ENCODE data around the gene ASB18. TPM values are rescaled to one million over a fixed set of nuclear protein-coding genes. Genes with fewer than 3 reads are reported as not detected.
A peak's percentile ranks its signal among the peaks of the same experiment; 100 is the strongest.

ASB18 gene
- total and polyA plus RNA-seq, 3 experiments from 2014 or later, result not detected

- H3K4me1 Mint-ChIP-seq, result peaks cover 0 to 2% (median 0%) of the 10 kb centered on the region in 3 donors
- ChIA-PET POLR2A (no interaction called here), CTCF (no interaction called here)
Observed at GRCh38 chr2:236237468-236238190, 26.6 kb downstream of the ASB18 start.

GRCh38 chr2:236236559-236237452, 27.4 kb downstream of the ASB18 start:
- no peaks in the 10 kb centered on the region for H3K36me3 ChIP-seq (ENCODE audit: insufficient read depth, low read length)
- no peak for DNase-seq
- H3K4me3 Mint-ChIP-seq, result peak overlapping the region in 1 of 7 donors; percentile 44
- H3K27ac ChIP-seq (ENCODE audit: low read depth, low read length), result no peak overlapping the region
- H3K9me3 ChIP-seq (ENCODE audit: low read length), result no peaks in the 10 kb centered on the region
- POLR2A ChIA-PET, result no interaction called here
- H3K27me3 Mint-ChIP-seq, result peaks cover 32 to 58% of the 10 kb centered on the region in 2 donors
- H3K27me3 ChIP-seq (ENCODE audit: insufficient read depth, low read length, poor library complexity, severe bottlenecking), result peaks cover 8% of the 10 kb centered on the region
- H3K27ac Mint-ChIP-seq, result no peak overlapping the region
- H3K9me3 Mint-ChIP-seq, result peaks cover 0 to 10% (median 4%) of the 10 kb centered on the region in 5 donors
- H3K4me3 ChIP-seq (ENCODE audit: low read length), result no peak overlapping the region
- H3K36me3 Mint-ChIP-seq, result no peaks in the 10 kb centered on the region
- H3K4me1 ChIP-seq (ENCODE audit: insufficient read depth, low read length), result no peaks in the 10 kb centered on the region
- CTCF ChIA-PET, result no interaction called here
- peaks cover 0 to 2% (median 0%) of the 10 kb centered on the region in 3 donors for H3K4me1 Mint-ChIP-seq

More at GRCh38 chr2:236237468-236238190, 26.6 kb downstream of the ASB18 start:
- Mint-ChIP-seq H3K4me3 (no peak overlapping the region), H3K27ac (no peak overlapping the region), H3K27me3 (peaks cover 35 to 58% of the 10 kb centered on the region in 2 donors), H3K9me3 (peaks cover 0 to 6% (median 4%) of the 10 kb centered on the region in 5 donors), H3K36me3 (no peaks in the 10 kb centered on the region)
- H3K36me3 ChIP-seq (ENCODE audit: insufficient read depth, low read length), result no peaks in the 10 kb centered on the region
- no peaks in the 10 kb centered on the region for H3K4me1 ChIP-seq (ENCODE audit: insufficient read depth, low read length)
- H3K9me3 ChIP-seq (ENCODE audit: low read length), result no peaks in the 10 kb centered on the region
- H3K4me3 ChIP-seq (ENCODE audit: low read length), result no peak overlapping the region
- peaks cover 8% of the 10 kb centered on the region for H3K27me3 ChIP-seq (ENCODE audit: insufficient read depth, low read length, poor library complexity, severe bottlenecking)
- H3K27ac ChIP-seq (ENCODE audit: low read depth, low read length), result no peak overlapping the region
- no peak for DNase-seq

GRCh38 chr2:236229186-236229585, 35.0 kb downstream of the ASB18 start:
- Histone ChIP-seq H3K9me3 (ENCODE audit: low read length) (no peaks in the 10 kb centered on the region), H3K4me1 (ENCODE audit: insufficient read depth, low read length) (no peaks in the 10 kb centered on the region), H3K27me3 (ENCODE audit: insufficient read depth, low read length, poor library complexity, severe bottlenecking) (no peaks in the 10 kb centered on the region), H3K27ac (ENCODE audit: low read depth, low read length) (no peak overlapping the region), H3K4me3 (ENCODE audit: low read length) (no peak overlapping the region), H3K36me3 (ENCODE audit: insufficient read depth, low read length) (no peaks in the 10 kb centered on the region)
- Mint-ChIP-seq H3K9me3 (peaks cover 22 to 41% (median 41%) of the 10 kb centered on the region in 5 donors), H3K27ac (no peak overlapping the region), H3K4me3 (no peak overlapping the region), H3K4me1 (no peaks in the 10 kb centered on the region), H3K36me3 (no peaks in the 10 kb centered on the region), H3K27me3 (peaks cover 23 to 31% of the 10 kb centered on the region in 2 donors)
- no peak for DNase-seq
- POLR2A ChIA-PET, result no interaction called here
- CTCF ChIA-PET, result no interaction called here

GRCh38 chr2:236223675-236224074, 40.5 kb downstream of the ASB18 start:
- H3K36me3 Mint-ChIP-seq, result no peaks in the 10 kb centered on the region
- H3K4me1 Mint-ChIP-seq, result no peaks in the 10 kb centered on the region
- Histone ChIP-seq H3K4me3 (ENCODE audit: low read length) (no peak overlapping the region), H3K27me3 (ENCODE audit: insufficient read depth, low read length, poor library complexity, severe bottlenecking) (no peaks in the 10 kb centered on the region), H3K9me3 (ENCODE audit: low read length) (no peaks in the 10 kb centered on the region), H3K36me3 (ENCODE audit: insufficient read depth, low read length) (no peaks in the 10 kb centered on the region), H3K4me1 (ENCODE audit: insufficient read depth, low read length) (no peaks in the 10 kb centered on the region), H3K27ac (ENCODE audit: low read depth, low read length) (no peak overlapping the region)
- no peak overlapping the region for H3K4me3 Mint-ChIP-seq
- H3K27ac Mint-ChIP-seq, result no peak overlapping the region
- H3K27me3 Mint-ChIP-seq, result peaks cover 21 to 22% of the 10 kb centered on the region in 2 donors
- no peak for DNase-seq
- ChIA-PET POLR2A (no interaction called here), CTCF (no interaction called here)
- H3K9me3 Mint-ChIP-seq, result peaks cover 2 to 29% (median 23%) of the 10 kb centered on the region in 5 donors

GRCh38 chr2:236221798-236222197, 42.4 kb downstream of the ASB18 start:
- no peak for DNase-seq
- H3K36me3 ChIP-seq (ENCODE audit: insufficient read depth, low read length), result no peaks in the 10 kb centered on the region
- ChIA-PET CTCF (no interaction called here), POLR2A (no interaction called here)
- no peaks in the 10 kb centered on the region for H3K27me3 ChIP-seq (ENCODE audit: insufficient read depth, low read length, poor library complexity, severe bottlenecking)
- H3K27ac Mint-ChIP-seq, result no peak overlapping the region
- no peaks in the 10 kb centered on the region for H3K36me3 Mint-ChIP-seq
- H3K4me1 Mint-ChIP-seq, result no peaks in the 10 kb centered on the region
- H3K9me3 ChIP-seq (ENCODE audit: low read length), result no peaks in the 10 kb centered on the region
- no peaks in the 10 kb centered on the region for H3K4me1 ChIP-seq (ENCODE audit: insufficient read depth, low read length)
- H3K9me3 Mint-ChIP-seq, result peaks cover 0 to 19% (median 15%) of the 10 kb centered on the region in 5 donors
- peaks cover 14 to 25% of the 10 kb centered on the region in 2 donors for H3K27me3 Mint-ChIP-seq
- no peak overlapping the region for H3K27ac ChIP-seq (ENCODE audit: low read depth, low read length)
- H3K4me3 ChIP-seq (ENCODE audit: low read length), result no peak overlapping the region
- H3K4me3 Mint-ChIP-seq, result no peak overlapping the region

DNA sequence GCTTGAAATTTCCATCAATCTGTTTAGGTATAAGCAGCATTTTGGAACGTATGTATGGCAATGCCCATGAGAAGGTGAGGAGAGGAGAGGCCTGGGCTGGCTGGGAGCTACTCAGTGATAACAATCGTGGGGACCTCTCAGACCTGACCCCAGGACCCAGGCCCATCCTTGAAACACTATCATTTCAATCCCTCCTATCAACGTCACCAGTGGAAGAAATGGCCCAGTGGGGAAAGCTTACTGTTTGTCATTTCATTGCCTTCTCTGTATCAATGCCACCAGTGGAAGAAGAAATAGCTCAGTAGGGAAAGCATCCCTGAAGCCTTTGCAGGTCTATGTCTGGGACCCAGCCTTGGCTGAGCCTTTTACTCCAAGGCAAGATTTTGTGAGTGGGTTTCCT, 44.8 kb downstream of the ASB18 start:
- Mint-ChIP-seq H3K4me3 (no peak overlapping the region), H3K27ac (no peak overlapping the region), H3K36me3 (no peaks in the 10 kb centered on the region), H3K9me3 (peaks cover 0 to 10% (median 6%) of the 10 kb centered on the region in 5 donors), H3K27me3 (peaks cover 8 to 34% of the 10 kb centered on the region in 2 donors), H3K4me1 (no peaks in the 10 kb centered on the region)
- DNase-seq, result no peak
- CTCF ChIA-PET, result no interaction called here
- no peaks in the 10 kb centered on the region for H3K36me3 ChIP-seq (ENCODE audit: insufficient read depth, low read length)
- H3K27ac ChIP-seq (ENCODE audit: low read depth, low read length), result no peak overlapping the region
- H3K4me1 ChIP-seq (ENCODE audit: insufficient read depth, low read length), result no peaks in the 10 kb centered on the region
- H3K9me3 ChIP-seq (ENCODE audit: low read length), result no peaks in the 10 kb centered on the region
- no peak overlapping the region for H3K4me3 ChIP-seq (ENCODE audit: low read length)
- POLR2A ChIA-PET, result no interaction called here
- H3K27me3 ChIP-seq (ENCODE audit: insufficient read depth, low read length, poor library complexity, severe bottlenecking), result no peaks in the 10 kb centered on the region

DNA sequence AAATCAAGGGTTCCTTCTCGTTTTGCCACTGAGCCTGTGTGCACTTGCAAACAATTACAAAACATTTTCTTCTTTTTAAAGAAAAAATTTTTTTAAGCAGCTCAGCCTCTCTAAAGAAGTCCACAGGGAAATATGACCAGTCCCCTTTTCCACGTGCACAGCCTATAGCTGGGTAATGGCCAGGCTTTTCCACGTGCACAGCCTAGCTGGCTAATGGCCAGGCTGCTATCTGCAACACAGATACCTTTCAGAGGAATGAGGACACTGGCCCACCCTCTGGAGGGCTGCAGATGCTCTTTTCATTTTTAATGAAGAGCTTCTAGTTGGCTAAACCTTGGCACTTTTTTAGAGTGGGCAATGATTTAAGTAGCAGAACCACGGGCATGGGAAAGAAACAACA, 46.3 kb downstream of the ASB18 start:
- no peak overlapping the region for H3K4me3 ChIP-seq (ENCODE audit: low read length)
- no peaks in the 10 kb centered on the region for H3K27me3 ChIP-seq (ENCODE audit: insufficient read depth, low read length, poor library complexity, severe bottlenecking)
- no peak overlapping the region for H3K4me3 Mint-ChIP-seq
- ChIA-PET POLR2A (no interaction called here), CTCF (no interaction called here)
- H3K9me3 ChIP-seq (ENCODE audit: low read length), result no peaks in the 10 kb centered on the region
- no peak for DNase-seq
- H3K36me3 ChIP-seq (ENCODE audit: insufficient read depth, low read length), result no peaks in the 10 kb centered on the region
- no peaks in the 10 kb centered on the region for H3K4me1 ChIP-seq (ENCODE audit: insufficient read depth, low read length)
- no peak overlapping the region for H3K27ac ChIP-seq (ENCODE audit: low read depth, low read length)
- no peak overlapping the region for H3K27ac Mint-ChIP-seq
- H3K4me1 Mint-ChIP-seq, result no peaks in the 10 kb centered on the region
- H3K36me3 Mint-ChIP-seq, result no peaks in the 10 kb centered on the region
- peaks cover 8 to 41% of the 10 kb centered on the region in 2 donors for H3K27me3 Mint-ChIP-seq
- H3K9me3 Mint-ChIP-seq, result peaks cover 0 to under 1% (median 0%) of the 10 kb centered on the region in 5 donors

DNA sequence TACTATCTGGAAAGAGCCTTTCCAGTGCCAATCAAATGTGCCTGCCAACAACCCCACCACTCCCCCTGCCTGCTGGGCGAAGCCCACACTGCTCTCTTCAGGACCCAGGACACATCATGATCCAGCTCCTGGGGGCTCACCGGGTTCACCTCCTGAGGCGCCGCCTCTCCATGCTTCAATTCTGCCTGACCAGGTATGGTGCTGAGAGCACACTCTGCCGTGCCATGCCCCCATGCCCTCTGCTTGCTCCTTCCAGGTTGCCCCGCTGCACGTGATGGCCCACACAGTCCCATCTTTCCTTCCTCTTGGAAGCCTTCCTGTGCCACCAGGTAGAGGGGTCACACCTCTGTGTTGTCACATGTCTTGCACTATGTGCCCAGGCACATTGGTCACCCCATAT, 47.5 kb downstream of the ASB18 start:
- no peaks in the 10 kb centered on the region for H3K9me3 Mint-ChIP-seq
- DNase-seq, result no peak
- Histone ChIP-seq H3K4me1 (ENCODE audit: insufficient read depth, low read length) (no peaks in the 10 kb centered on the region), H3K4me3 (ENCODE audit: low read length) (no peak overlapping the region), H3K36me3 (ENCODE audit: insufficient read depth, low read length) (no peaks in the 10 kb centered on the region), H3K27ac (ENCODE audit: low read depth, low read length) (no peak overlapping the region), H3K27me3 (ENCODE audit: insufficient read depth, low read length, poor library complexity, severe bottlenecking) (no peaks in the 10 kb centered on the region), H3K9me3 (ENCODE audit: low read length) (no peaks in the 10 kb centered on the region)
- POLR2A ChIA-PET, result no interaction called here
- CTCF ChIA-PET, result no interaction called here
- H3K4me3 Mint-ChIP-seq, result no peak overlapping the region
- no peaks in the 10 kb centered on the region for H3K36me3 Mint-ChIP-seq
- peaks cover 6 to 35% of the 10 kb centered on the region in 2 donors for H3K27me3 Mint-ChIP-seq
- no peaks in the 10 kb centered on the region for H3K4me1 Mint-ChIP-seq
- no peak overlapping the region for H3K27ac Mint-ChIP-seq

Data from CD8-positive, alpha-beta memory T cell (primary cell).